Loucy (cell line): ENCODE measurements around the gene TRIM3.

Experiments
- H2AFZ ChIP-seq: fragments of 200-600 bp; sonication (generic); 2 replicates; pipeline ENCODE4 v1.6.0; 2016; ENCODE audit warnings: antibody characterized with exemption, mild to moderate bottlenecking, low read length, moderate library complexity
- H3F3A ChIP-seq: fragments of 200-600 bp; 2 replicates; pipeline ENCODE4 v1.6.0; 2016; ENCODE audit warnings: antibody characterized with exemption, low read depth, mild to moderate bottlenecking
- H3K27me3 ChIP-seq: fragments of 200-600 bp; sonication (generic); 2 replicates; pipeline ENCODE4 v1.6.1; 2014; ENCODE audit warnings: low read length, mild to moderate bottlenecking; ENCODE audit not compliant: insufficient read depth, poor library complexity, severe bottlenecking
- H3K36me3 ChIP-seq: fragments of 200-600 bp; sonication (generic); 2 replicates; pipeline ENCODE4 v1.6.1; 2016; ENCODE audit warnings: low read length; ENCODE audit not compliant: insufficient read depth
- H3K4me1 ChIP-seq: fragments of 200-600 bp; sonication (generic); 2 replicates; pipeline ENCODE4 v1.5.1; 2014; ENCODE audit warnings: low read length, mild to moderate bottlenecking; ENCODE audit not compliant: insufficient read depth, poor library complexity, severe bottlenecking
- H3K4me2 ChIP-seq: fragments of 200-600 bp; sonication (generic); 2 replicates; pipeline ENCODE4 v1.6.0; 2014; ENCODE audit warnings: antibody characterized with exemption, low read length, low read depth, mild to moderate bottlenecking; ENCODE audit not compliant: poor library complexity, severe bottlenecking
- H3K4me3 ChIP-seq: fragments of 200-600 bp; sonication (generic); 2 replicates; pipeline ENCODE4 v1.5.1; 2014; ENCODE audit warnings: low read length, mild to moderate bottlenecking, mixed read lengths; ENCODE audit not compliant: poor library complexity, severe bottlenecking
- H3K79me2 ChIP-seq: fragments of 200-600 bp; sonication (generic); 2 replicates; pipeline ENCODE4 v1.6.1; 2014; ENCODE audit warnings: low read length; ENCODE audit not compliant: insufficient read depth
- H3K9ac ChIP-seq: fragments of 200-600 bp; sonication (generic); 2 replicates; pipeline ENCODE4 v1.6.0; 2014; ENCODE audit warnings: mild to moderate bottlenecking, low read depth, low read length, moderate library complexity; ENCODE audit not compliant: poor library complexity, severe bottlenecking
- H3K9me2 ChIP-seq: fragments of 200-600 bp; sonication (generic); replicated peaks from 2 replicates; pipeline ENCODE4 v1.6.1; 2016; ENCODE audit warnings: low read depth, low read length, mixed read lengths
- H3K9me3 ChIP-seq: fragments of 200-600 bp; sonication (generic); 2 replicates; pipeline ENCODE4 v1.6.1; 2014; ENCODE audit warnings: mild to moderate bottlenecking, antibody characterized with exemption, low read length, low read depth; ENCODE audit not compliant: insufficient read depth
- H4K20me1 ChIP-seq: fragments of 200-600 bp; sonication (generic); 2 replicates; pipeline ENCODE4 v1.6.0; 2014; ENCODE audit warnings: antibody characterized with exemption, low read length, mild to moderate bottlenecking; ENCODE audit not compliant: insufficient read depth, poor library complexity, severe bottlenecking
- CTCF ChIP-seq: fragments of 200-600 bp; sonication (generic); conservative IDR thresholded peaks from 2 replicates; pipeline ENCODE4 v1.5.1; 2014; ENCODE audit warnings: mild to moderate bottlenecking, antibody characterized with exemption, low read length
- EZH2phosphoT487 ChIP-seq: fragments of 200-600 bp; IDR thresholded peaks from 2 replicates; pipeline ENCODE4 v1.6.1; 2018; ENCODE audit warnings: antibody characterized with exemption, mild to moderate bottlenecking, moderate library complexity, borderline replicate concordance

Gene TRIM3

GRCh38 chr11:6410695-6411430, 62.9 kb downstream of the TRIM3 start:
- Histone ChIP-seq H3F3A (no peaks in the 10 kb centered on the region), H3K4me3 (no peak overlapping the region), H3K36me3 (no peaks in the 10 kb centered on the region), H3K79me2 (no peaks in the 10 kb centered on the region), H4K20me1 (no peaks in the 10 kb centered on the region), H3K4me1 (peaks cover 11% of the 10 kb centered on the region), H3K9me2 (no peaks in the 10 kb centered on the region), H3K9ac (no peak overlapping the region), H3K9me3 (no peaks in the 10 kb centered on the region), H3K4me2 (no peak overlapping the region), H2AFZ (no peak overlapping the region), H3K27me3 (no peaks in the 10 kb centered on the region)
- TF ChIP-seq EZH2phosphoT487 = no peak
- TF ChIP-seq CTCF = no peak

GRCh38 chr11:6406370-6406769, 67.4 kb downstream of the TRIM3 start:
- H3K9me2 ChIP-seq = no peaks in the 10 kb centered on the region
- H3K36me3 ChIP-seq = no peaks in the 10 kb centered on the region
- H3K4me2 ChIP-seq = no peak overlapping the region
- no peaks in the 10 kb centered on the region for H4K20me1 ChIP-seq
- H3K79me2 ChIP-seq = no peaks in the 10 kb centered on the region
- no peaks in the 10 kb centered on the region for H3F3A ChIP-seq
- peaks cover 32% of the 10 kb centered on the region for H3K4me1 ChIP-seq
- H3K9me3 ChIP-seq = no peaks in the 10 kb centered on the region
- no peaks in the 10 kb centered on the region for H3K27me3 ChIP-seq
- H3K4me3 ChIP-seq = no peak overlapping the region
- no peak for TF ChIP-seq EZH2phosphoT487
- TF ChIP-seq CTCF = no peak
- no peak overlapping the region for H3K9ac ChIP-seq
- no peak overlapping the region for H2AFZ ChIP-seq

GRCh38 chr11:6405846-6406245, 67.9 kb downstream of the TRIM3 start:
- H3K4me1 ChIP-seq = peaks cover 34% of the 10 kb centered on the region

More at GRCh38 chr11:6405846-6406245, 67.9 kb downstream of the TRIM3 start:
- no peaks in the 10 kb centered on the region for H3K9me3 ChIP-seq
- H3F3A ChIP-seq = no peaks in the 10 kb centered on the region
- no peaks in the 10 kb centered on the region for H3K27me3 ChIP-seq
- no peaks in the 10 kb centered on the region for H3K9me2 ChIP-seq
- H4K20me1 ChIP-seq = no peaks in the 10 kb centered on the region
- no peak overlapping the region for H3K9ac ChIP-seq
- no peak overlapping the region for H3K4me2 ChIP-seq
- H2AFZ ChIP-seq = no peak overlapping the region
- H3K79me2 ChIP-seq = no peaks in the 10 kb centered on the region
- TF ChIP-seq EZH2phosphoT487 (no peak), CTCF (no peak)
- no peaks in the 10 kb centered on the region for H3K36me3 ChIP-seq
- no peak overlapping the region for H3K4me3 ChIP-seq
